Limb (tissue), 2 donors: ENCODE results near the gene HEXIM2.
"Not testable (repeated sequence)": the region's sequence is repeated elsewhere in the genome, so short reads cannot be mapped to it uniquely, and the experiment has no call there.

Experiments used
- DNase-seq, 2 donors: peaks; one replicate each; pipeline ENCODE4 v3.0.0-alpha.2; 2016; ENCODE audit errors: extremely low spot score in 2 of 2

HEXIM2 gene

GRCh38 chr17:45168991-45169752, 7.5 kb downstream of the HEXIM2 start:
- DNase-seq: no peak

DNA sequence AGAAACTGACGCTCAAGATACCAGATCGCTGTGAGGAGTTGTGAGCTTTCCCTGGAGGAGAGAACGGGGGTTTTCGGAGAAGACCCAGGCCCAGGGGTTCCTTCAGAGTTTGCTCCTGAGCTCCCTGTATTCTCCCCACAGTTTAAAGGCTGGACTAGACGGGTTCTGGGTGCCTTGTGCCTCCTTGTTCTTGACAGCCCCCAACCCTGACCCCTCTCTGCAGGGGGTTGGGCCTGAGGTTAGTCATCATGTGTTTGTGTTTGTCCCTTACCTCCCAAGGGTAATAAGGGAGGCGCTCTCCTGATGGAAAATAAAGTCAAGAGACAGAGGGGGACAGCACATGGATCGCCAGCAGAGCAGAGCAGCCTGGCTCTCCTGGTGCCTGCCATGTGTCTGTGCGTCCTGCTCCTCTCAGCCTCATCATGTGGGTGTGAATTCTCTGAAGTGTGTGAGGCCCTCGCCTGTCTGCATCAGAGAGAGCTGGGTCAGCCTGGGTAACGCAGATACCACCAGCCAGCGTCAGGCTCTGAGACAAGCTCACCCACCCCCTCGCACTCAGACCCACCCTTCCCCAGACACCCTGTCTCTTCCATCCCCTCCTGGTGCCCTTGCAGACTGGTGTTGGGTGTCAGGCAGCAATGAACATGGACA, 8.7 kb downstream of the HEXIM2 start:
- no peak for DNase-seq

DNA sequence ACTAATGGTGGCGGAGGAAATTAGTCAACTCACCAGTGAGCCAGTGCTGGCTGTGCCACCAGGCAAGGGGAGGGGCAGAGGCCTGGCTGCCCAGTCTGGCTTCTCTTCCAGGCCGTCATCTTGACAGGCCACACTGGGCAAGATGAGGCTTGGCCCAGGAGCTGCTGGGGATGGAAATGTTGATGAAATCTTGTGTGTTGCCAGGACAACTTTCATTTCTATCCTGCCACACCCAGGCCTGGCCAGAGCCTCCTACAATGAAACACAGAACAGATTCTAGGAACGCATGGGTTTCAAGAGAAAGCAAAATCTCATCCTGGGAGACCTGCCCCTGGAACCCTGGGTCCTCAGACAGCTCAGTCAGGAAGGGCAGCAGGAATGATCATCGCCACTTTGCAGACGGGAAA, 9.3 kb downstream of the HEXIM2 start:
- DNase-seq: peak; percentile 53 to 72

- DNase-seq: peak; percentile 77 to 83
Observed at GRCh38 chr17:45171338-45172231, 9.9 kb downstream of the HEXIM2 start.

DNA sequence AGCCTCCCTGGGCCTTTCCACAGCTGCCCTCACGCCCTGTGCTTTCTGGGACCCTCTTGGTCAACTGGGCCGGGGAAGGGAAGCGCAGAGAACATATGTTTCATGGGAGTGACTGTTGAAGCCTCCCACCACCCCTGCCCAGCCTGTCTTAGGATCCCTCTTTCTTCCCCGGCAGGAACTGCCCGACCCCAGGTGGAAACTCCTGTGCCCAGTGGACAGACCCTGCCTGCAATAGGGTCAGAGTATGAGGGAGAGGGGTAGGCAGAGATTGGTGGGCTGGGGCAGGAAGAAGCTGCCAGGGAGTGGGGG, 10.5 kb downstream of the HEXIM2 start:
- DNase-seq: no peak

DNA sequence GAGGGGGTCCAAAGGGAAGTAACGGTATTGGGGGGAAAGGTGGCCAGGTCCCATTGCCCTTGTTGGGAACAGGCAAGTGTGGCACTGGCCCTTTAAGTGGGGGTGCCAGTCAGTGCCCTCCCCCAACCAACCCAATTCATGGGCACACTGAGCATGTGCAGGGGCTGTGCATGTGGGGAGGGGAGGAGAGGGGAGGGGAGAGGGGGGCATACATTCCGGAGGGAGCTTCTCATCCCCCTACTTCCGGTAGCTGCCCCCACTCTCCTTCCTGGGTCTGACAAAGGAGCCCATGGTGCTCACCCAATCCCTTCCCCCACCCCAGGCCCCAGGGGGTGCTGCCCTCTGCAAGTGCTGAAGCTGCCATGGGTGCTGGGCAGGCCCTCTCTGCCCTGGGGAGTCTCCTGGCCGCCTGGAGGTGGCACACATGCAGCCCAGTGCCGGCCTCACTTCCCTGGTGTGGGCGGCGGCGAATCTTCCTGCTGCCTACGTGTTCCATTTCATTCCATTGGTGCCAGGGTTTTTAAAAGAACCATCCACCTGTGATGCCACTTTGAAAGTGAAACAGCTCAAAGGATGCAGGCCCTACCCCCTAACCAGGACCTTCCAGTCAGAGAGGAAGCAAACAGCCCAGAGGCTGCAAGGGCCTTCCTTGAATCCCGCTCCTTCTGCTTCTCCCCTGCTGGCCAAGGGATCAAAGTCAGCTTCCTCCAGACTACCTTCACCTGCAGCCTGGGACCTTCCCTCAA, 11.0 kb downstream of the HEXIM2 start:
- DNase-seq: peak; percentile 74 to 86

- DNase-seq: no peak
Observed at GRCh38 chr17:45175759-45176115, 14.1 kb downstream of the HEXIM2 start.

DNA sequence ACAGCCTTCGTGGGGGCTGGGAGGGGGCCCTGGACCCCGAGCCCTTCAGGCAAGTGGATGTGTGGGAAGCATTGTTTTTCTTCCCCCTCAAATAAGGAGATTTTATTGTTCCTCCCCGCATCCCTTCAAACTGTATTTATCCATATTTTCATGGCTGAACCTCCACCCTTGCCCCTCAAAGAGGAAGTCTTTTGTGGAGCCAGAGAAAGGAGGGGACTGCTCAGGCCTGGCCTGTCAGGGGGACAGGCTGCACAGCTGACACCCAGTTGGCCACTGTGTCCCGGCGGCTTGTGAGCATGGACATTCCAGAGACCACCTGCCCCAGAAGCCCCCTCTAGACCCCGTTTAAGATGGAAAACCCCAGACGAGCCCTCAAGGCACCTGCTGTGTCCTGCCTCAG, 15.9 kb downstream of the HEXIM2 start:
- DNase-seq: no peak

- DNase-seq: no peak
Observed at GRCh38 chr17:45184144-45184543, 22.5 kb downstream of the HEXIM2 start.

- no peak for DNase-seq
Observed at GRCh38 chr17:45186801-45187354, 25.2 kb downstream of the HEXIM2 start.

- no peak for DNase-seq
Observed at GRCh38 chr17:45189009-45189408, 27.3 kb downstream of the HEXIM2 start.

DNA sequence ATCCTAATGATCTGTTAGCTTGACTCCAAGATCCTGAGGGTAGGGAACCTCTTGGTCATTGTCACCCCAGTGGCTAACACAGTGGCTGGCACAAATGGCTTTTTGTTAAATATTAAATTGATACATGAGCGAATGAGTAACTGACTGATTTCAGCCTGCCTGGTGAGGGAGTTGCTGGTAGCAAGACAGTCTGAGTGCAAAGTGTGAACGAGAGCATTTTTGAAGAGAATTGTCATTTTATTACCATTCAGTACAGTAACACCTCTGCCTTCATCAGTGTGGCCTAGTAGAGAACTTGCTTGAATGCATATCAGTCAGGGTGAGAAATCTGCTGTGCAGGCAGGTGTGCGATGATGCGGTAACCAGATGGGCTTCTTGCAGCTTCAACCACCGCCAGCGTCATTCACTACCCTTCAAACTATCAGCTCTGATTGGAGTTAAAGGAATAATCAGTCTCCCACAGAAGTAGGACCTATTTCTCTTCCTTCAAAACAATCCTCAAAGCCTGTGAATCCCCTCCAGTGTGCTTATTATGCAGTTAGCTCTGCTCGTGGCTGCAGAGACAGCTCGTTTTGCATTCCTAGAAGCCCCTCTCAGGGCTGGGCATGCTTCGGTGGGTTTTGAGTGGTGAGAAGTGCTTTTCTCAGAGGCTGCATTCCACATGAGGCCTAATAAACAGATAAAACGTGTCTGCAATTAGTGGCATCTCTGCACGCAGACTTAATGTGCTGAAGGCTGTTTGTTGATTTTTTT, 29.0 kb downstream of the HEXIM2 start:
- no peak for DNase-seq

DNA sequence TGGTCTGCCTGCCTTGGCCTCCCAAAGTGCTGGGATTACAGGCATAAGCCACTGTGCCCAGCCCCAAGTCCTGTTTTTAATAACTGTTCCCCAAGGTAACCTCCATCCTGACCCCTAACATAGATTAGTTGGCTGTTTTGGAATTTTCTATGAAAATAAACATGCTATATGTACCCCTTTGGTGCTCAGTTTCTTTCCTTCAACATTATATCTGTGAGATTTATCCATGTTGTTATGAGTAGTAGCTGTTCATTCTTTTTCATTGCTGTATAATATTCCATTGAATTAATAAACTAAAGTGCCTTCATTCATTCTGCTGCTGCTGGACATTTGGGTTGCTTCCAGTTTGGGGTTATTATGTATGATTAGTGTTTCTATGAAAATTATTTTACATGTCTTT, 33.7 kb downstream of the HEXIM2 start:
- no peak for DNase-seq

DNA sequence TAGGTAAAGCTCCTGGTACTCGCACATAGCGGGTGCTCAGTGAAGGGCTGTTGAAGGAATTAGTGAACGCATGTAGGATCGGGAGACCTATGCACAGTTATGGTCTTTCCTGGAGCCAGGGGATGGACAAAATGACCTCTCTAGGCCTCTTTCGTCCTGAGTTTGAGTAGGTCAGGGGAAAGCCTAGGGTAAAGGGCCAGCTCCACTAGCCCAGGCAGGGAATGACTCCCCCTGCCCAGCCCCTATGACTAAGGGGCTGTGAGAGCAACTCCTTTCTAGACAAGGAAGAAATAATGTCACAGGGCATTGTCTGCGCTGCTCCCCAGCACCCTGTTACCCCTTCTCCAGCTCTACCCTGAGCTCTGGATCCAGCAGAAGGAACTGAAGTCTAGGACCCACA, 35.4 kb downstream of the HEXIM2 start:
- no peak for DNase-seq

DNA sequence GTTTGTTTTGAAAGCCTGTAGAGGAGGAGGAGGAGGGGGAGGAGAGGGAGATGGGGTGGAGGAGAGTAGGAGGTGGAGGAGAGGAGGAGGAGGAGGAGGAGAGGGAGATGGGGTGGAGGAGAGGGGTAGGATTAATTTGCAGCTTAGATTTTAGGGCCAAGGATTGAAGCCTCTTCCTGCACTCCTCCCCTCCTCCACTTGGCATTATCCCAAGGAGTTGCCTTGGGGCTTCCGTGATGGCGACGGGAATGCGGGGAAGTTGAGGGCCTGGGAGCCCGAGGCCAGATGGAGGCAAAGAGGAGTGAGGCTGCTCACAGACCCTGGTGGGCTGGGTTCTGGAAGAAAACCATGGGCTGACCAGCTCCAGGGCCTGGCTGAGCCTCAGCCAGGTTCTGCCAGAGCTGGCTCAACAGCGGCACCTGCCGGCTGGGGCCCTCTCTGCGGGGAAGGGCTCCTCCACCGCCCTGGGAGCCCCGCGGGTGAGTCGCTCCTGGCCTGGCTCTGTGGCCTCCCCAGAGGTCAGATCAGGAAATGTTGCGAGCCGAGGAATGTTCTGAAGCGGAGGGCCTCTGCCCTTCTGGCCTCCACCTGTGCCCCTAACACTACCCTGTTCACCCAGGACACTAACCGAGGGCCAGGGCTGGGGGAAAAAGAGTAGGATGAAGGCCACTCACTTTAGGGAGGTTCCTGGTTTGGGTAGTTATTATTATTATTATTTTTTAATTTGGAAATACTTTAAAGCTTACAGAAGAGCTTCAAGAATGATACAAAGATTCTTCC, 36.1 kb downstream of the HEXIM2 start:
- DNase-seq: peak; percentile 83 to 92

DNA sequence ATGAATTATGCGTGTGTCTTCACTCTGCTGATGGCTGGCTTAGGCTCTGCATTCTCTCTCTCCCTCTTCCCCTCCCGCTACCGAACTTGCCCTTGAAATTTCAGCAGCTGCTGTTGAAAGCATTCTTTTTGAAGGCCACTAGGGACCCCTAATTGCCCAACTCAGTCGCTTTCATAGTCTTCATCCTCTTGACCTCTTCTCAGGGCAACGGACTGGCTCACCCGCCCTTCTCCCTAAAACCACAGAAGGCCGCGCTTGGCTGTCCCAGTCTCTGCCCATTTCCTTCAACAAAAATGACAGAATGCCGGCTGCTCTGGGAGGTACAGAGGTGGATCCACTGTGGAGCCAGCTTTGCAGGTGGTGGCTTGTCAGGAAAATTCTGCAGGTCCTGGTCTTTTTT, 39.0 kb downstream of the HEXIM2 start:
- no peak for DNase-seq

GRCh38 chr17:45201457-45201856, 39.8 kb downstream of the HEXIM2 start:
- DNase-seq: no peak

DNA sequence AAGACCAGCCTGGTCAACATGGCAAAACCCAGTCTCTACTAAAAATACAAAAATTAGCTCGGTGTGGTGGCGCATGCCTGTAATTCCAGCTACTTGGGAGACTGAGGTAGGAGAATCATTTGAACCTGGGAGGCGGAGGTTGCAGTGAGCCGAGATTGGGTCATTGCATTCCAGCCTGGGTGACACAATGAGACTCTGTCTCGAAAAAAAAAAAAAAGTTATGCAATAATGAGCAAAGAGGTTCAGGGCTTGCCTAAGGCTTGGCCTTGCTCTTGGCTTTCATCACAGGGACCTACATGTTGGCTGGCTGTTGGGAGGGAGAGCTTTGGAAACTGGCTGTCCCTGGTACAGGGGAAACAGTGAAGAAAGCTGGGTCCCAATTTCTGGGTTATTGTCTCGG, 40.2 kb downstream of the HEXIM2 start:
- DNase-seq: not testable (repeated sequence)

- peak; percentile 89 to 90 for DNase-seq
Observed at GRCh38 chr17:45218895-45219661, 57.4 kb downstream of the HEXIM2 start.
